Stomach (tissue), 4 donors: Measurements from ENCODE around the gene DIAPH3.

Source experiments
- POLR2A ChIP-seq, 4 donors: fragments of 450-650 bp; IDR thresholded peaks; one replicate each; pipeline ENCODE4 v1.6.1; 2016; ENCODE audit warnings: antibody characterized with exemption in 4 of 4, control low read depth in 2 of 4, mild to moderate bottlenecking in 1 of 4, moderate library complexity in 1 of 4
- TF ChIP-seq, protein P1 (sequence below), 7 experiments: fragments of 450-650 bp in 4 of 7; fragments of 200-600 bp in 3 of 7; sonication (generic) in 3 of 7; IDR thresholded peaks; one replicate each; pipeline ENCODE4 v1.5.1; 2016 to 2019; ENCODE audit warnings: antibody characterized with exemption in 7 of 7, control low read depth in 2 of 7, mild to moderate bottlenecking in 1 of 7

DNA sequence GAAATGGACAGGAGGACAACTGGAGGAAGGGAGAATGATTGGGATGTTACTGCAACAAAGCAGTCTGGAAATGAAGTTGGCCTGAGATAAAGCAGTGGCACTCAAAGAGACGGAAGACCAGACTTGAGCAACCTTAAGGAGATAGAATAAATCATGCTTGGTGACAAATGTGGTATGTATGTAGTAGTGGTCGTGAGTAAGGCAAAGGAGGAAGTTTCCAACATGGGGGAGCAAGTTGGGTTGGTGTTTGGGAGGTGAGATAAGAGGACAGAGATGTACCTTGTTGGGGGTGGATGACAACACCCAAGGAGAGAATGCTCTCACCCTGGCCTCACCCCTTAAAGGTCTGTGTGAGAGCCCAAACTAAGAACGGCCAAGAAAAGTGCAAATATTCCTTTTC is 420.5 kb downstream of the DIAPH3 start:
- TF ChIP-seq, protein P1, sequence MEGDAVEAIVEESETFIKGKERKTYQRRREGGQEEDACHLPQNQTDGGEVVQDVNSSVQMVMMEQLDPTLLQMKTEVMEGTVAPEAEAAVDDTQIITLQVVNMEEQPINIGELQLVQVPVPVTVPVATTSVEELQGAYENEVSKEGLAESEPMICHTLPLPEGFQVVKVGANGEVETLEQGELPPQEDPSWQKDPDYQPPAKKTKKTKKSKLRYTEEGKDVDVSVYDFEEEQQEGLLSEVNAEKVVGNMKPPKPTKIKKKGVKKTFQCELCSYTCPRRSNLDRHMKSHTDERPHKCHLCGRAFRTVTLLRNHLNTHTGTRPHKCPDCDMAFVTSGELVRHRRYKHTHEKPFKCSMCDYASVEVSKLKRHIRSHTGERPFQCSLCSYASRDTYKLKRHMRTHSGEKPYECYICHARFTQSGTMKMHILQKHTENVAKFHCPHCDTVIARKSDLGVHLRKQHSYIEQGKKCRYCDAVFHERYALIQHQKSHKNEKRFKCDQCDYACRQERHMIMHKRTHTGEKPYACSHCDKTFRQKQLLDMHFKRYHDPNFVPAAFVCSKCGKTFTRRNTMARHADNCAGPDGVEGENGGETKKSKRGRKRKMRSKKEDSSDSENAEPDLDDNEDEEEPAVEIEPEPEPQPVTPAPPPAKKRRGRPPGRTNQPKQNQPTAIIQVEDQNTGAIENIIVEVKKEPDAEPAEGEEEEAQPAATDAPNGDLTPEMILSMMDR (IDR thresholded peaks at IDR 0.05) = no peak
- no peak for TF ChIP-seq POLR2A (IDR thresholded peaks at IDR 0.05)
